NCI-H1417 (cell line): ENCODE measurements around the gene PLS3.

Experiments
- DNase-seq, 3 experiments: peaks; one replicate each; lab custom pipeline; 2025; lab: John Stamatoyannopoulos, UW

PLS3 gene

DNA sequence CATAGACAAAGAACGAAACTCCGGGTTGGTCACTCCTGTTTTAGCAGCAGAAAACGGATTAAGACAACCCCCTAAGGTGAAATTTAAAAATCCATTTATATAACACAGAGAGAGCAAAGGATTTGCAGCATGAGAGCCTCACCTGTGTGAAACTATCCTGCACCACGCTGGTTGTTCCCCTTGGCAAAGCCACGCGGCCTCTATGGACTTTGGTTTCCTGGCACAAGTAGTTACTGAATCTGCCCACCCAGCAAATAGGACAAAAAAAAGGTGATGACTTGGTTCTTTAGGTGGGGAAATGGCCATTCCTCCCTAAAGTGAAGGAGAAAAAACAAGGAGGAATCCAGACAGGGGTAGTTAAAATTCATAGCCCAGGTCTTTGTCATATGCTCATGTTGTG is 133.1 kb downstream of the PLS3 start:
- DNase-seq = no peak

DNA sequence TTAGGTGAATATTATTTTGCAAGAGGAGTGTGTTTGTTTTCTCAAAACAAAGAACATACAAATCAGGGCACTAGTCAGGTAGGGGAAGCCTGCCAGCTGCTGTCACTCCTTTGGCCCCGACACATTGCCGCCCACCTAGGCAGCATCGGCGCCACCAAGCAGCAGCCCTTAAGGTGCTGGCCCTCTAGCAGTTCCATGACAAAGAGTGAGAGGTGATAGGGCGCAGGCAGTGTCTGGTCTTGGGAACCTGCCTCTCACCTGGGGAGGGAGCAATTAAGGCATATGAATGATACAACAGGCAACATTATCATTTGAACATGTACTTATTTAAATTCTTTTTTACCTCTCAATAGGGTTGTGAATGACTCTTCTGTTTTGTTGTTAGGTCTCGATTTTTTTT is 135.1 kb downstream of the PLS3 start:
- DNase-seq = no peak

DNA sequence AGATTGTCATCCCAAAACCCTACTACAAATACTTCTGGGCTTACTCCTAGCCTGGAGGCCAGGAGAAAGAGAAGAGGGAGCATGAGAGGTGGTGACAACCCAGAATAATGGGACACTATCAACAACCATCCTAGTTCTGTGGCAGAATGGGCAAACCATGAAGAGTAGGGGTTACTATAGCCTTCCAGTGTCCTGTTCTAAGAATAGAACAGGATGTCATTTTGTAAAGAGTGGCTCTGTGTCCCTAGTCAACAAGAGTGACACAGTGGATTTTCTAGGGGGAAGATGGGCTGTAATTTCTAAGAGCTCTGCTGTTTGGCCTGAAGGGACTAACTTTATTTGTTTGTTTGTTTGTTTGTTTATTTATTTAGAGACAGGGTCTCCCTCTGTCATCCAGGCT is 136.0 kb downstream of the PLS3 start:
- no peak for DNase-seq

DNA sequence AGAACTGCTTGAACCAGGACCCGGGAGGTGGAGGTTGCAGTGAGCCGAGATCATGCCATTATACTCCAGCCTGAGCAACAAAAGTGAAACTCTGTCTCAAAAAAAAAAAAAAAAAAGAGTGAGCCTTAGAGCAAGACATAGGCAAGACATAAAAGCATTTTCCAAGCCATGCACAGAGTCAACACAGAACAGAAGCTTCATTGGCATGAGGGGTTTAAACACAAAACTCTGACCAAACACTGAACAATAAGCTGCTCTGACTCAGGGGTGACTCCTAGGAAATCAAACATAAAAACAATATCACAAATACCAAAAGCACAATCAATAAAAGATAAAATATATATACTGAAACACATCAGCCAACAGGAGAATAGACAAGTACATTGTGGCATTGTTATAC is 136.8 kb downstream of the PLS3 start:
- DNase-seq = no peak
